OCI-LY3 (cell line): ENCODE measurements around the gene NUP93.

Source experiments
- H2AFZ ChIP-seq: fragments of 200-600, 300-600 bp; shearing (Covaris generic); 2 replicates; pipeline ENCODE4 v1.6.0; 2014; ENCODE audit warnings: antibody characterized with exemption, low read depth, low read length
- H3K27ac ChIP-seq: fragments of 200-600, 300-600 bp; sonication (generic); 2 replicates; pipeline ENCODE4 v1.5.1; 2014; ENCODE audit warnings: mild to moderate bottlenecking, low read length, moderate library complexity, mixed read lengths
- H3K27me3 ChIP-seq: fragments of 200-600, 300-600 bp; sonication (generic); 2 replicates; pipeline ENCODE4 v1.6.1; 2014; ENCODE audit warnings: low read depth, low read length, mixed read lengths
- H3K36me3 ChIP-seq: fragments of 200-600, 300-600 bp; sonication (generic); replicated peaks from 2 replicates; pipeline ENCODE3; 2014; ENCODE audit warnings: low read depth, low read length, mixed read lengths
- H3K4me1 ChIP-seq: fragments of 300-600, 200-600 bp; sonication (generic); 2 replicates; pipeline ENCODE4 v1.6.1; 2014; ENCODE audit warnings: low read length, mixed read lengths
- H3K4me2 ChIP-seq: fragments of 200-600, 300-600 bp; sonication (generic); 2 replicates; pipeline ENCODE4 v1.6.1; 2014; ENCODE audit warnings: low read length, mixed read lengths
- H3K4me3 ChIP-seq: fragments of 300-600, 200-600 bp; sonication (generic); 2 replicates; pipeline ENCODE4 v1.5.1; 2014; ENCODE audit warnings: antibody characterized with exemption, mild to moderate bottlenecking, low read length, moderate library complexity
- H3K79me2 ChIP-seq: fragments of 300-600, 200-600 bp; shearing (Covaris generic); 2 replicates; pipeline ENCODE4 v1.6.1; 2014; ENCODE audit warnings: mild to moderate bottlenecking, low read length, mixed read lengths
- H3K9ac ChIP-seq: fragments of 300-600, 200-600 bp; shearing (Covaris generic); 2 replicates; pipeline ENCODE4 v1.6.0; 2014; ENCODE audit warnings: mild to moderate bottlenecking, low read length, moderate library complexity
- H3K9me3 ChIP-seq: fragments of 200-600, 300-600 bp; shearing (Covaris generic); 2 replicates; pipeline ENCODE4 v1.6.1; 2014; ENCODE audit warnings: low read length, mixed read lengths; ENCODE audit not compliant: insufficient read depth
- H4K20me1 ChIP-seq: fragments of 200-600, 300-600 bp; sonication (generic); 2 replicates; pipeline ENCODE4 v1.6.1; 2016; ENCODE audit warnings: low read length, mixed read lengths; ENCODE audit not compliant: insufficient read depth
- CTCF ChIP-seq: fragments of 200-600, 300-600 bp; sonication (generic); IDR thresholded peaks from 2 replicates; pipeline ENCODE4 v1.5.1; 2014; ENCODE audit warnings: antibody characterized with exemption, low read length, low read depth
- EZH2phosphoT487 ChIP-seq: fragments of 200-600 bp; shearing (Covaris generic); IDR thresholded peaks from 2 replicates; pipeline ENCODE4 v1.6.1; 2018; ENCODE audit warnings: antibody characterized with exemption, mixed run types, low read depth

NUP93 gene

GRCh38 chr16:56852968-56853367 lies 123.0 kb downstream of the NUP93 start:
- Histone ChIP-seq H3K4me2 (no peak overlapping the region), H3K27ac (no peak overlapping the region), H3K9ac (no peak overlapping the region), H2AFZ (no peak overlapping the region), H3K4me3 (no peak overlapping the region), H3K27me3 (no peaks in the 10 kb centered on the region), H3K79me2 (no peaks in the 10 kb centered on the region), H3K4me1 (peaks cover 24% of the 10 kb centered on the region), H3K36me3 (peaks cover 10% of the 10 kb centered on the region), H3K9me3 (no peaks in the 10 kb centered on the region), H4K20me1 (no peaks in the 10 kb centered on the region)
- TF ChIP-seq CTCF (no peak), EZH2phosphoT487 (no peak)

GRCh38 chr16:56855201-56855600 lies 125.3 kb downstream of the NUP93 start:
- H3K27me3 ChIP-seq = no peaks in the 10 kb centered on the region
- H3K4me1 ChIP-seq = peaks cover 38% of the 10 kb centered on the region

GRCh38 chr16:56855946-56856345 lies 126.0 kb downstream of the NUP93 start:
- Histone ChIP-seq H3K4me1 (peaks cover 45% of the 10 kb centered on the region), H2AFZ (no peak overlapping the region), H3K79me2 (no peaks in the 10 kb centered on the region), H3K27ac (no peak overlapping the region), H3K4me2 (no peak overlapping the region), H3K36me3 (no peaks in the 10 kb centered on the region), H3K27me3 (no peaks in the 10 kb centered on the region), H4K20me1 (no peaks in the 10 kb centered on the region), H3K4me3 (no peak overlapping the region), H3K9me3 (no peaks in the 10 kb centered on the region), H3K9ac (no peak overlapping the region)
- TF ChIP-seq EZH2phosphoT487 = no peak
- TF ChIP-seq CTCF = no peak

More at GRCh38 chr16:56855201-56855600, 125.3 kb downstream of the NUP93 start:
- no peak overlapping the region for H3K27ac ChIP-seq
- H3K4me3 ChIP-seq = no peak overlapping the region
- TF ChIP-seq CTCF (no peak), EZH2phosphoT487 (no peak)
- H3K4me2 ChIP-seq = no peak overlapping the region
- H2AFZ ChIP-seq = no peak overlapping the region
- H3K79me2 ChIP-seq = no peaks in the 10 kb centered on the region
- H3K36me3 ChIP-seq = no peaks in the 10 kb centered on the region
- H4K20me1 ChIP-seq = no peaks in the 10 kb centered on the region
- H3K9ac ChIP-seq = no peak overlapping the region
- H3K9me3 ChIP-seq = no peaks in the 10 kb centered on the region

- Histone ChIP-seq H3K79me2 (no peaks in the 10 kb centered on the region), H3K4me3 (no peak overlapping the region), H3K4me1 (peaks cover 55% of the 10 kb centered on the region), H3K9ac (no peak overlapping the region), H3K4me2 (no peak overlapping the region), H3K36me3 (no peaks in the 10 kb centered on the region), H3K9me3 (no peaks in the 10 kb centered on the region), H2AFZ (no peak overlapping the region), H3K27ac (no peak overlapping the region), H4K20me1 (no peaks in the 10 kb centered on the region), H3K27me3 (no peaks in the 10 kb centered on the region)
- TF ChIP-seq CTCF (no peak), EZH2phosphoT487 (no peak)
These were observed 127.0 kb downstream of the NUP93 start for GRCh38 chr16:56856876-56857447.
